Left lobe of liver (tissue), 2 donors: ENCODE results near the gene ELF1. TPM values are rescaled to one million over a fixed set of nuclear protein-coding genes. Genes with fewer than 3 reads are reported as not detected.
A peak's percentile ranks its signal among the peaks of the same experiment; 100 is the strongest.
"Not testable (repeated sequence)": the region's sequence is repeated elsewhere in the genome, so short reads cannot be mapped to it uniquely, and the experiment has no call there.

ENCODE experiments used
- ATAC-seq: fragments of 200-7000 bp; cut with Tn5 transposase; one replicate; pipeline ENCODE4 v1.9.1; 2020; ENCODE audit warnings: mild to moderate bottlenecking, moderate library complexity
- DNase-seq: peaks from one replicate; pipeline ENCODE4 v3.0.0-alpha.2; 2020; ENCODE audit warnings: low spot score
- total RNA-seq: library from RNA; stranded (reverse); gene quantifications from one replicate; pipeline ENCODE4 v1.2.1, GENCODE V29; 2021
- donor health status: DM: no; HTN: no; CAD: no; lungs with moderate emphysema.
- donor health status: DM: no; HTN: yes; CAD: no.

Gene ELF1
- total RNA-seq, 1 donor from 2014 or later: 22.2 TPM

DNA sequence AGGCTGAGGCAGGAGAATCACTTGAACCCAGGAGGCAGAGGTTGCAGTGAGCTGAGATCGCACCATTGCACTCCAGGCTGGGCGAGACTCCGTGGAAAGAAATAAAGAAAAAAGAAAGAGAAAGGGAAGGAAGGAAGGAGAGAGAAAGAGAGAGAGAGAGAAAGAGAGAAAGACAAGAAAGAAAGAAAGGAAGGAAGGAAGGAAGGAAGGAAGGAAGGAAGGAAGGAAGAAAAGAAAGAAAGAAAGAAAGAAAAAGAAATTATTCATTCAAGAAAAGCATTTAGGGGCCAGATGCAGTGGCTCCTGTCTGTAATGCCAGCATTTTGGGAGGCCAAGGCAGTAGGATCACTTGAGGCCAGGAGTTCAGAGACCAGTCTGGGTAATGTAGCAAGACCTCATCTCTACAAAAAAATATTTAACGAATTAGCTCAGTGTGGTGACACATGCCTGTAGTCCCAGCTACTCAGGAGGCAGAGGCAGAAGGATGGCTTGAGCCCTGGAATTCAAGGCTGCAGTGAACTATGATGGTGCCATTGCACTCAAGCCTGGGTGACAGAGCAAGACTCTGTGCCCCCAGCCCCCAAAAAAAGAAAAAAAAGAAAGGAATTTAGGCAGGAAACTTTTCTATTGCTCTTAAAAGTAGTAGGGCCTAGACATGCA is 109.4 kb downstream of the ELF1 start:
- ATAC-seq, DNase-seq: not testable (repeated sequence)

DNA sequence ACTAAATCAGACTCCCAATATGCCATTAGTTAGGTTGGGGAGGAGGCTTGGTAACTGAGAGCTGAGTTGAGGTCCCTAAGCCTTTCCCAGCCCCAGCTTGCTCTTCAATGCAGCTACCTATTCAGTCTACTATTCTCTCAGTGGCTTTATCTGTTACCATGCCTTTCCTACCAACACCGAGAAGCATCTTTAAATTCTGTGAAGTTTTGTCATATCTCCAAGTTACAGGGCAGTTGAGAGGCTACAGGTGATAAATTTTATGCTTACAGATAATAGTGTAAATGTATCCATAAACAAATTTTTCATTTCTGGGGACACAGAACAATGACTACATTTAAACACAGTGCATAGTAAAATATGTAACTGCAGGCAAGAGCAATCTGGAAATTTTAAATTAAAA is 110.6 kb downstream of the ELF1 start:
- no peak for DNase-seq
- no peak for ATAC-seq

DNA sequence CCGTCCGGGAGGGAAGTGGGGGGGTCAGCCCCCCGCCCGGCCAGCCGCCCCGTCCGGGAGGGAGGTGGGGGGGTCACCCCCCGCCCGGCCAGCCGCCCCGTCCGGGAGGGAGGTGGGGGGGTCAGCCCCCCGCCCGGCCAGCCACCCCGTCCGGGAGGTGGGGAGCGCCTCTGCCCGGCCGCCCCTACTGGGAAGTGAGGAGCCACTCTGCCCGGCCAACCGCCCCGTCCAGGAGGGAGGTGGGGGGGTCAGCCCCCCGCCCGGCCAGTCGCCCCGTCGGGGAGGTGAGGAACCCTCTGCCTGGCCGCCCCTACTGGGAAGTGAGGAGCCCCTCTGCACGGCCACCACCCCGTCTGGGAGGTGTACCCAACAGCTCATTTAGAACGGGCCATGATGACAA is 118.1 kb downstream of the ELF1 start:
- not testable (repeated sequence) for DNase-seq, ATAC-seq

DNA sequence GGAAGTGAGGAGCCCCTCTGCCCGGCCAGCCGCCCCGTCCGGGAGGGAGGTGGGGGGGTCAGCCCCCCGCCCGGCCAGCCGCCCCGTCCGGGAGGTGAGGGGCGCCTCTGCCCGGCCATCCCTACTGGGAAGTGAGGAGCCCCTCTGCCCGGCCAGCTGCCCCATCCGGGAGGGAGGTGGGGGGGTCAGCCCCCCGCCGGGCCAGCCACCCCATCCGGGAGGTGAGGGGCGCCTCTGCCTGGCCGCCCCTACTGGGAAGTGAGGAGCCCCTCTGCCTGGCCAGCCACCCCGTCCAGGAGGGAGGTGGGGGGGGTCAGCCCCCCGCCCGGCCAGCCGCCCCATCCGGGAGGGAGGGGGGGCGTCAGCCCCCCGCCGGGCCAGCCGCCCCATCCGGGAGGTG is 118.5 kb downstream of the ELF1 start:
- not testable (repeated sequence) for ATAC-seq, DNase-seq

DNA sequence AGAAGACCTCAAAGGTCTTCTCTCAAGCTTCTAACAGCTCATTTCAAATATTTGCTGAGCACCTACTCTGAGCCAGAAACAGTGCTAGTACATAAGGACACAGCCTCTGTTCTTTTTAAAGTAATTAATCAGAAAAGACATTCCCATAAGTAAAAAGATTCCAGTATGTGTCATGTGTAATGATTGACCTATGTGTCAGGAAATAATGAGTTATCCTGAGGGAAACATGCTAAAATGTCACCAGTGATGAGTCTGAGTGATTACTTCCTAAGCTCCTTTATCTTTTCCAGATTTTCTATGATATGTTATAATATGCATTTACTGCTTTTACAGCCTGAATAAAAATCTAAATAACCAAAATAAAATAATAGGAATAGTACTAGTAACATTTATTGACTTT is 122.1 kb downstream of the ELF1 start:
- ATAC-seq: no peak
- no peak for DNase-seq

DNA sequence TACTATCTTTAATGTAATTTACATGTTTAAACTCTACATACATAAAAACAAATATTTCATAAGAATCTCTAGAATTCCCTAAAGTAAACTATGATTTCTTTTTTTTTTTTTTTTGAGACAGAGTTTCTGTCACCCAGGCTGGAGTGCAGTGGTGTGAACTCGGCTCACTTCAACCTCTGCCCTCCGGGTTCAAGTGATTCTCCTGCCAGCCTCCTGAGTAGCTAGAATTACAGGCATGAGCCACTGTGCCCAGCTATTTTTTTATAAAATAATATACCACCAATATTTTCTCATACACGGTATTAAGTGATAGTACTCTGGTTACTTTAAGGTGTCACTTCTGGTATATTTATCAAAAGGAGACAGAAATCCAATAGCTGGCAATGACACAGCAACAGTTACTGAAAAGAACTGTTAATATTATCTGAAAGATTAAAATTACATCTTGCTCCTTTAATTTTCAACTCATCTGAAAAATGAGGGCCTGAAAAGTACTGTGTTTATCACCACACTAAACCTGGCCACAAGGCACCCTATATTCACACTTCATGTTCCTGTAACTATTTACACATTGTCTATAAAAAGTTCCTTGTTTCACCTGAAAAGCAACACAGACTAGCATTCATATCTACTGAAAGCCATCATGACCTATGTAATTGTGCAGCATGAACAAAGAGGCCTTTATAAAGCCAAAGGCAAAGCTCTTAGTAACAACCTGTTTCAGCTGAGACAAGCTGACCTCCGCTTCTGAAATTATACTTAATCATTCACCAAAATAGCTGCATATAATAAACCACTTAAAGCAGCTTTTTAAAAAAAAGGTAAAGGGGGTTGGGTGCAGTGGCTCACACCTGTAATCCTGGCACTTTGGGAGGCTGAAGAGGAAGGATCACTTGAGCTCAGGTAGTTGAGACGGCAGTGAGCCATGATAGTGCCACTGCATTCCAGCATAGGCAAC is 123.6 kb downstream of the ELF1 start:
- no peak for DNase-seq
- peak; percentile 62 for ATAC-seq

DNA sequence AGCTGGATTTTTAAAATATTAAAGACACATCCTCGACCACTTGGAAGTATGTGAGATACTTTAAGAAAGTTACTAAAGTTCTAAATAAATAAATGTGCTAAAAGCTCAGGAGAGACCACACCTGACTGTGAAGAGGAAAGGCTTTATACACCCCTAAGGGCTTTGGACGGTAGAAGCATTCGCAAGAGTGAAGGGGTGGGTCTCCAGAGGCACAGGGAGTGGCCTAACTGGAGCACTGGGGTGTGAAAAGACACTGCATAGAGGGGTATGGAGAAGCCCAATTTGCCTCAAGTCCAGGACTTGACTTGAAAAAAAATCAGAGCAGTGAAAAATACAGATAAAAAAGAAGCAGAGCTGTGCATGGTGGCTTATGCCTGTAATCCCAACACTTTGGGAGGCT is 125.5 kb downstream of the ELF1 start:
- not testable (repeated sequence) for ATAC-seq, DNase-seq

DNA sequence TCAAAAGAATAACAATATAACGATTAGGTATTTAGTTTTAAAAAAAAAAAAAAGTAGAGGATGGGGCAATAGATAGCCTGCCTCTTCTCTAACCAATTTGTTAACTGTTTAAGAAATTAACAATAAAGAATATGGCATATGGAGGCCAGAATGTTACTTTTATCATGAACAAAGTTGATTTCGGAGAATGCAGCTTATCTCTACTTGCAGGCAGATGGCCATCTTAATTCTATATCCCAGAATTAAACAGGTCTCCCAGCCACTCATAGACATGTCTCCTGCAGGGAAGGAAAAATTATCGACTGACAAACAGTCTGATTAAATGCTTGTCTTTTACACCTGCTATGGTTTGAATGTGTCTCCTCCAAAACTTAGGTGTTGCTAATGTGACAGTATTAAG is 133.1 kb downstream of the ELF1 start:
- DNase-seq: no peak
- ATAC-seq: no peak

DNA sequence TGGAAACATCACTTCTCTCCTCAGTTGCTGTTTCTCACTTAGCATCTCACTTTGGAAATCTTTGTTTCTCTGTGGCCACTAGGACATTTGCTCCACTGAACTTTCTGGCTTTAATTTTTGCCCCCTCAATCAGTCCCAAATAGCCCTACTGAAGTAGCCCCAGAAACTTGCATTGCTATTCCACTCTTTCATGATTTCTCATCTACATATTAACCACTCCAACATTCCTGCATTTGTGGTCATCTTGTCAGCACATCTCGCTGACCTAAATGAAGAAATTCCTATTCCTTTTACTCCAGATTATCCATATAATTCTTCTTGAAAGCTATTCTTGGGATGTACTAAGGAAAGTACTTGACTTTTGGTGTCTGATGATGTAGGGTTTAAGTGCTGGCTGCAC is 134.9 kb downstream of the ELF1 start:
- not testable (repeated sequence) for ATAC-seq, DNase-seq

Other genes starting within 250 kb of the ELF1 start
- gene MRPS31, start 248.1 kb downstream of the ELF1 start, total RNA-seq: 14.9 TPM
- gene SLC25A15, start 229.7 kb downstream of the ELF1 start, total RNA-seq: 141 TPM
- gene WBP4, start 42.2 kb upstream of the ELF1 start, total RNA-seq: 3.9 TPM
- gene KBTBD6, start 113.5 kb upstream of the ELF1 start, total RNA-seq: 3.6 TPM
- gene KBTBD7, start 175.3 kb upstream of the ELF1 start, total RNA-seq: 6.3 TPM
- gene MTRF1, start 244.3 kb upstream of the ELF1 start, total RNA-seq: 6.2 TPM